Astrocyte (in vitro differentiated cells and primary cell): ENCODE results near the gene ZSWIM7. TPM values are rescaled to one million over a fixed set of nuclear protein-coding genes. Genes with fewer than 3 reads are reported as not detected.
"Not testable (repeated sequence)": the region's sequence is repeated elsewhere in the genome, so short reads cannot be mapped to it uniquely, and the experiment has no call there.

Source experiments
- DNase-seq: peaks from one replicate; pipeline ENCODE4 v3.0.0-alpha.2; 2010; ENCODE audit warnings: low read depth
- FAIRE-seq: peaks from 2 replicates; lab custom pipeline; 2011; peaks lifted over from hg19 to GRCh38; lab: Jason Lieb, UNC
- H2AFZ ChIP-seq: 2 replicates; pipeline ENCODE4 v1.6.0; 2012; ENCODE audit warnings: low read depth, low read length, inconsistent platforms
- H3K27ac ChIP-seq: 2 replicates; pipeline ENCODE4 v1.5.1; 2011; ENCODE audit warnings: low read depth, low read length, inconsistent platforms
- H3K27me3 ChIP-seq: 2 replicates; pipeline ENCODE4 v1.6.0; 2011; ENCODE audit warnings: low read length, inconsistent platforms; ENCODE audit not compliant: insufficient read depth
- H3K36me3 ChIP-seq: 2 replicates; pipeline ENCODE4 v1.5.1; 2011; ENCODE audit warnings: low read length, inconsistent platforms; ENCODE audit not compliant: insufficient read depth
- H3K4me1 ChIP-seq: 2 replicates; pipeline ENCODE4 v1.5.1; 2011; ENCODE audit warnings: low read length, inconsistent platforms; ENCODE audit not compliant: insufficient read depth
- H3K4me2 ChIP-seq: 2 replicates; pipeline ENCODE4 v1.6.0; 2012; ENCODE audit warnings: low read length, inconsistent platforms
- H3K4me3 ChIP-seq: 2 replicates; pipeline ENCODE4 v1.5.1; 2011; ENCODE audit warnings: low read depth, mild to moderate bottlenecking, low read length, inconsistent platforms; ENCODE audit not compliant: insufficient read depth
- H3K79me2 ChIP-seq: 2 replicates; pipeline ENCODE4 v1.6.0; 2012; ENCODE audit warnings: mild to moderate bottlenecking, low read length, inconsistent platforms; ENCODE audit not compliant: insufficient read depth
- H3K9ac ChIP-seq: 2 replicates; pipeline ENCODE4 v1.6.0; 2012; ENCODE audit warnings: mild to moderate bottlenecking, low read length, inconsistent platforms
- H3K9me3 ChIP-seq: 2 replicates; pipeline ENCODE4 v1.5.1; 2012; ENCODE audit warnings: low read depth, mild to moderate bottlenecking, low read length, inconsistent platforms; ENCODE audit not compliant: insufficient read depth
- H4K20me1 ChIP-seq: 2 replicates; pipeline ENCODE4 v1.6.0; 2012; ENCODE audit warnings: low read length, inconsistent platforms; ENCODE audit not compliant: insufficient read depth
- H3K27ac Mint-ChIP-seq: one replicate; pipeline ENCODE4 v1.8.0; 2021; ENCODE audit warnings: mild to moderate bottlenecking, mixed read lengths; ENCODE audit not compliant: unreplicated experiment
- H3K27me3 Mint-ChIP-seq: one replicate; pipeline ENCODE4 v1.8.0; 2021; ENCODE audit warnings: low read depth, mixed read lengths; ENCODE audit not compliant: unreplicated experiment
- H3K36me3 Mint-ChIP-seq: one replicate; pipeline ENCODE4 v1.8.0; 2021; ENCODE audit warnings: low read depth, mixed read lengths; ENCODE audit not compliant: unreplicated experiment
- H3K4me1 Mint-ChIP-seq: one replicate; pipeline ENCODE4 v1.8.0; 2021; ENCODE audit warnings: low read depth, mixed read lengths; ENCODE audit not compliant: unreplicated experiment
- H3K4me3 Mint-ChIP-seq: one replicate; pipeline ENCODE4 v1.8.0; 2021; ENCODE audit warnings: mild to moderate bottlenecking, moderate library complexity, mixed read lengths; ENCODE audit not compliant: unreplicated experiment
- H3K9me3 Mint-ChIP-seq: one replicate; pipeline ENCODE4 v1.8.0; 2021; ENCODE audit warnings: mild to moderate bottlenecking, mixed read lengths; ENCODE audit not compliant: unreplicated experiment
- CTCF ChIP-seq: IDR thresholded peaks from 2 replicates; pipeline ENCODE4 v1.5.1; 2011; ENCODE audit warnings: low read depth, mild to moderate bottlenecking, inconsistent platforms, low read length, moderate library complexity; ENCODE audit not compliant: insufficient read depth
- EZH2 ChIP-seq: IDR thresholded peaks from 2 replicates; pipeline ENCODE4 v1.6.1; 2012; ENCODE audit warnings: mild to moderate bottlenecking, low read length, inconsistent platforms; ENCODE audit not compliant: insufficient read depth
- total RNA-seq: library from RNA; stranded (reverse); gene quantifications from 2 replicates; pipeline ENCODE4 v1.2.1, GENCODE V29; 2021

Gene ZSWIM7
- total RNA-seq, 1 donor from 2014 or later = 21.5 TPM

DNA sequence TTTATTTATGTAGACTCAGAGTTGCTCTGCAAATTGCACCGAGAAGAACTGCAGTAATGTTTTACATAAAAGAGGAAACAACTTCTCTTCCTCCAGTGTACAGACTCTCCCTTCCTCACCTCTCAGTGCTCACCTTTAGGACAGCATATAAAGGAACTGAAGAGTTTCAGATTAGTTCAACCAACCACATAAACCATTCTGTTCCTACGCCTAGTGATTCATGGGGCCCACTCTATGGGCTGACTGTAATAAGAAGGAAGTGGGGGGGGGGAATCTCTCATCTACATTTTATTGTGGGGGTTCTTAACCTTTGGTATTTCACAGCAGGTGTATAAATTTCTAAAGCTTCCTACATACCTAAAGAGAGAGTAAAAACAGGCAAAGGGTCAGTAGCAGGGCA is 18.3 kb downstream of the ZSWIM7 start:
- Mint-ChIP-seq H3K4me3 (no peak overlapping the region), H3K4me1 (peaks cover 12% of the 10 kb centered on the region), H3K9me3 (no peaks in the 10 kb centered on the region), H3K27ac (no peak overlapping the region), H3K36me3 (peaks cover 28% of the 10 kb centered on the region), H3K27me3 (no peaks in the 10 kb centered on the region)
- FAIRE-seq (no peak), DNase-seq (no peak)
- peaks cover 13% of the 10 kb centered on the region for H3K36me3 ChIP-seq
- no peak overlapping the region for H3K9ac ChIP-seq
- H3K9me3 ChIP-seq = no peaks in the 10 kb centered on the region
- H3K27me3 ChIP-seq = no peaks in the 10 kb centered on the region
- H3K27ac ChIP-seq = no peak overlapping the region
- H3K4me2 ChIP-seq = peak overlapping the region; percentile 36
- TF ChIP-seq EZH2 (no peak), CTCF (no peak)
- H3K79me2 ChIP-seq = peaks cover 3% of the 10 kb centered on the region
- H4K20me1 ChIP-seq = no peaks in the 10 kb centered on the region
- H3K4me1 ChIP-seq = peaks cover 13% of the 10 kb centered on the region
- H2AFZ ChIP-seq = no peak overlapping the region
- H3K4me3 ChIP-seq = no peak overlapping the region

DNA sequence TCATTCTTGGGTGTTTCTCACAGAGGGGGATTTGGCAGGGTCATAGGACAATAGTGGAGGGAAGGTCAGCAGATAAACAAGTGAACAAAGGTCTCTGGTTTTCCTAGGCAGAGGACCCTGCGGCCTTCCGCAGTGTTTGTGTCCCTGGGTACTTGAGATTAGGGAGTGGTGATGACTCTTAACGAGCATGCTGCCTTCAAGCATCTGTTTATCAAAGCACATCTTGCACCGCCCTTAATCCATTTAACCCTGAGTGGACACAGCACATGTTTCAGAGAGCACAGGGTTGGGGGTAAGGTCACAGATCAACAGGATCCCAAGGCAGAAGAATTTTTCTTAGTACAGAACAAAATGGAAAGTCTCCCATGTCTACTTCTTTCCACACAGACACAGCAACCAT is 20.5 kb downstream of the ZSWIM7 start:
- not testable (repeated sequence) for DNase-seq, H3K4me3 Mint-ChIP-seq, H3K27me3 ChIP-seq, H3K36me3 ChIP-seq, H3K9me3 Mint-ChIP-seq, FAIRE-seq, H3K9me3 ChIP-seq, H3K27ac Mint-ChIP-seq, H3K27ac ChIP-seq, H3K4me2 ChIP-seq, H3K4me3 ChIP-seq, H3K9ac ChIP-seq, H3K79me2 ChIP-seq, H3K27me3 Mint-ChIP-seq, H4K20me1 ChIP-seq, H2AFZ ChIP-seq
- H3K4me1 Mint-ChIP-seq = peaks cover 12% of the 10 kb centered on the region
- peaks cover 26% of the 10 kb centered on the region for H3K36me3 Mint-ChIP-seq
- H3K4me1 ChIP-seq = peaks cover 13% of the 10 kb centered on the region

- Mint-ChIP-seq H3K27me3 (no peaks in the 10 kb centered on the region), H3K9me3 (no peaks in the 10 kb centered on the region), H3K4me1 (peaks cover 12% of the 10 kb centered on the region), H3K4me3 (no peak overlapping the region), H3K36me3 (peaks cover 26% of the 10 kb centered on the region), H3K27ac (no peak overlapping the region)
- DNase-seq (no peak), FAIRE-seq (no peak)
- no peaks in the 10 kb centered on the region for H3K27me3 ChIP-seq
- no peak overlapping the region for H3K4me2 ChIP-seq
- H4K20me1 ChIP-seq = no peaks in the 10 kb centered on the region
- H3K9ac ChIP-seq = no peak overlapping the region
- no peaks in the 10 kb centered on the region for H3K9me3 ChIP-seq
- no peak for TF ChIP-seq EZH2
- no peak for TF ChIP-seq CTCF
- H2AFZ ChIP-seq = no peak overlapping the region
- H3K27ac ChIP-seq = no peak overlapping the region
- no peak overlapping the region for H3K4me3 ChIP-seq
- peaks cover 11% of the 10 kb centered on the region for H3K79me2 ChIP-seq
- peaks cover 13% of the 10 kb centered on the region for H3K4me1 ChIP-seq
- peaks cover 3% of the 10 kb centered on the region for H3K36me3 ChIP-seq
These were observed 20.9 kb downstream of the ZSWIM7 start for GRCh38 chr17:15978606-15979005.
